Mesendoderm (in vitro differentiated cells): ENCODE results near the gene TRAPPC2B.

ENCODE experiments used
- DNase-seq: peaks from one replicate; pipeline ENCODE4 v3.0.0; 2013
- H2AK5ac ChIP-seq: 2 replicates; pipeline ENCODE4 v1.6.1; 2013; ENCODE audit warnings: low read length, inconsistent platforms
- H2BK120ac ChIP-seq: 2 replicates; pipeline ENCODE4 v1.6.1; 2013; ENCODE audit warnings: low read depth, mild to moderate bottlenecking, low read length, moderate library complexity, mixed read lengths
- H2BK15ac ChIP-seq: replicated peaks from 2 replicates; pipeline ENCODE4 v1.6.1; 2013; ENCODE audit warnings: low read depth, mild to moderate bottlenecking, moderate library complexity
- H2BK5ac ChIP-seq: 2 replicates; pipeline ENCODE4 v1.6.1; 2013; ENCODE audit warnings: low read length, inconsistent platforms
- H3K18ac ChIP-seq: 2 replicates; pipeline ENCODE4 v1.6.1; 2013; ENCODE audit warnings: mild to moderate bottlenecking, low read length, mixed read lengths
- H3K23ac ChIP-seq: one replicate; pipeline ENCODE4 v1.6.1; 2013; ENCODE audit warnings: low read length
- H3K27ac ChIP-seq: 2 replicates; pipeline ENCODE4 v1.5.1; 2013; ENCODE audit warnings: low read depth, mild to moderate bottlenecking, inconsistent platforms, low read length, moderate library complexity
- H3K27me3 ChIP-seq: 2 replicates; pipeline ENCODE4 v1.6.1; 2013; ENCODE audit warnings: low read length, control low read depth, mild to moderate bottlenecking, inconsistent platforms; ENCODE audit not compliant: insufficient read depth, poor library complexity
- H3K36me3 ChIP-seq: 2 replicates; pipeline ENCODE4 v1.6.1; 2013; ENCODE audit warnings: low read length, inconsistent platforms; ENCODE audit not compliant: control insufficient read depth, insufficient read depth
- H3K4ac ChIP-seq: one replicate; pipeline ENCODE4 v1.6.1; 2013; ENCODE audit warnings: low read depth, mild to moderate bottlenecking, low read length, moderate library complexity
- H3K4me1 ChIP-seq: 2 replicates; pipeline ENCODE4 v1.6.1; 2013; ENCODE audit warnings: low read depth, low read length, inconsistent platforms; ENCODE audit not compliant: control insufficient read depth
- H3K4me2 ChIP-seq: 2 replicates; pipeline ENCODE4 v1.6.1; 2013; ENCODE audit warnings: low read length
- H3K4me3 ChIP-seq: 2 replicates; pipeline ENCODE4 v1.5.1; 2013; ENCODE audit warnings: mild to moderate bottlenecking, low read length
- H3K56ac ChIP-seq: one replicate; pipeline ENCODE4 v1.6.1; 2013; ENCODE audit warnings: low read length
- H3K79me1 ChIP-seq: 2 replicates; pipeline ENCODE4 v1.6.1; 2013; ENCODE audit warnings: low read length, inconsistent platforms
- H3K79me2 ChIP-seq: 2 replicates; pipeline ENCODE4 v1.6.1; 2013; ENCODE audit warnings: mild to moderate bottlenecking, low read length; ENCODE audit not compliant: control insufficient read depth, insufficient read depth
- H3K9ac ChIP-seq: 2 replicates; pipeline ENCODE4 v1.6.1; 2013; ENCODE audit warnings: low read length, inconsistent platforms
- H4K5ac ChIP-seq: one replicate; pipeline ENCODE4 v1.6.1; 2013; ENCODE audit warnings: low read length
- H4K8ac ChIP-seq: one replicate; pipeline ENCODE4 v1.6.1; 2013; ENCODE audit warnings: low read depth, mild to moderate bottlenecking, control low read depth, low read length, moderate library complexity
- WGBS: extraction: QIAGEN DNeasy Blood & Tissue Kit; methylation state at CpG from one replicate; pipeline ENCODE4 v1.1.7; 2013; ENCODE audit warnings: low lambda C conversion rate, missing lambda C conversion rate; ENCODE audit not compliant: insufficient coverage; ENCODE audit errors: extremely low coverage; 5-methylcytosine and 5-hydroxymethylcytosine counted together

Gene TRAPPC2B

DNA sequence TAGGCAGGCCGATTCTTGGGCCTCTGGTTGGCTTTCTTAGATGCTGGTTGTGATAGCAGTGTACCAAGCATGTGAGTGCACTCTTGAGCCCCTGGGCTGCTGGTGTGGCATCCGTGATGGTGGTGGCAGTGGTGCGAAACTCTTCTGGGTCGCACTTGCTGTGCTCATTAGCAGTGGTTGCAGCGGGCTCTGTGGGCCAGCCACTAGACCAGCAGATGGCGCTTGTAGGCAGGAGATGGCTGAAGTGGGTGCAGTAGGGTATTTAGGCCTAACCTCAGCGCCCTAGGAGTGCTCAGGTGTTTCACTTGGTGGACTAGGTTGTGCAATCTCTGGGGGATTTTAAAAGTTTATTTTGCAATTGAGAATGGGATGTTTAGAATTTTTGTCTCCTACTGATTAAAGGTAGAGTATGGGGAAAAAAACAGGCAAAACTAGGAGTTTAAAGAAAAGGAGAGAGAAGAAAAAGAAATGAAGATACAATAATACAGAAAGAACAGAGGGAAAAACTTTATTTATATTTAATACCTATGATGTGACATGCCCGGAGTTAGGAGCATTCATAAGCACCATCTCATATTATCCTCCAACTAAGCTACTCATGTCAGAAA lies 43.3 kb downstream of the TRAPPC2B start:
- Histone ChIP-seq H3K79me2 (peaks cover 2% of the 10 kb centered on the region), H2AK5ac (no peak overlapping the region), H3K18ac (no peak overlapping the region), H3K4me2 (no peak overlapping the region), H2BK15ac (no peak overlapping the region), H4K5ac (no peak overlapping the region), H3K79me1 (peaks cover under 1% of the 10 kb centered on the region), H3K23ac (no peak overlapping the region), H3K27ac (no peak overlapping the region), H2BK120ac (no peak overlapping the region), H3K27me3 (no peaks in the 10 kb centered on the region), H4K8ac (no peak overlapping the region), H3K56ac (no peak overlapping the region), H2BK5ac (no peak overlapping the region), H3K4me3 (no peak overlapping the region), H3K4me1 (no peaks in the 10 kb centered on the region), H3K9ac (no peak overlapping the region), H3K36me3 (no peaks in the 10 kb centered on the region), H3K4ac (no peak overlapping the region)
- peak; percentile 84 for DNase-seq
- no CpG with 5 or more reads among the region's 8 CpGs for WGBS

DNA sequence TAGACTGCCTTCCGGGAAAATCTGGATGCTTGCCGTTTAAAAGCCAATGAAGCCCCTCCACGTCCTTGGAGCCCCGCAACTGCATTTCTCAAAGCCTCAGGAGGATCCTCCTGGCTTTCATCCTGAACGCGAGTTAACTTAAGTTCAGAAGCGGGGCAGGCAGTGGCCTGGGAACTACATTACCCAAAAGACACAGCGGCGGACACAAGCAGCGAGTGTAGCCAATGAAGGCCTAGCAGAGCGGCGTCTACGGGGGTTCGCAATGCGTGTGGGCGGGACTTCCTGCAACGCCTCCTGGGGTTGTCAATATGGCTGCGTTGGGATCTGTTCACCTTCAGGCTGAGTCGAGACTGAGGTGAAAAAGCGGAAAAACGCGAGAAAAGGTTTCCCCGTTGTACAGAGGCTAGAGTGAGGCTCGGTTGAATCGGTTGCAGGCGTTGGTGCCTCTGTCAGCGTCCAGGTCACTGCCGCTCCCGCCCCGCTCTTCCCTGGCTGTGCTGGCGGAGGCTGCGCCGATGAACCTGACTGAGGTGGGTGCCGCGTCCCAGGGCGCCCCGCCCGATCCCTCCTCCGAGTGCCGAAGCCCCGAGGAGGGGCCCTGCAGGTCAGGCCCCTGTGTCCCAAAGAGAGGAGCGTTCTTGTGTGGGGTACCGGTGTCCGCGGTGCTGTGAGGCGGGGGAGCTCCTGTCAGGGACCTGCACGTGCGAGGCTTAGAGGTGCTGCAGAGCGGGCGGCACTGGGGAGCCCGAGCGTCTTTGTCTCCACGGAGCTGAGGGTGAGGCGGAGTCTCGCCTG lies 47.7 kb downstream of the TRAPPC2B start, which contains the start of gene ZNF17:
TSS of gene ZNF17 (plus strand) at position 285 of the 795 bp plus-strand sequence. CDS start 2,455 bp downstream, outside the sequence.
- Histone ChIP-seq H3K18ac (no peak within 1 kb of the TSS), H3K9ac (peak within 1 kb of the TSS; percentile 76), H3K23ac (no peak within 1 kb of the TSS), H4K8ac (no peak within 1 kb of the TSS), H4K5ac (no peak within 1 kb of the TSS), H2AK5ac (no peak within 1 kb of the TSS), H3K56ac (peak within 1 kb of the TSS; percentile 85), H3K4me3 (peak within 1 kb of the TSS; percentile 71), H3K4me1 (no peaks in the 10 kb centered on the region), H3K79me2 (peaks cover 8% of the 10 kb centered on the region), H2BK15ac (no peak within 1 kb of the TSS), H3K27ac (no peak within 1 kb of the TSS), H3K79me1 (peaks cover 11% of the 10 kb centered on the region), H3K4ac (no peak within 1 kb of the TSS), H3K27me3 (no peaks in the 10 kb centered on the region), H3K36me3 (no peaks in the 10 kb centered on the region), H3K4me2 (peak within 1 kb of the TSS; percentile 89), H2BK120ac (no peak within 1 kb of the TSS), H2BK5ac (no peak within 1 kb of the TSS)
- DNase-seq: peak; percentile 97
- no CpG with 5 or more reads among the region's 55 CpGs for WGBS
